ENCODE data around the gene SPHK2. TPM values are rescaled to one million over a fixed set of nuclear protein-coding genes. Genes with fewer than 3 reads are reported as not detected.

SPHK2 gene
- total RNA-seq, 2 donors from 2014 or later = 99.5 to 114 TPM

GRCh38 chr19:48648134-48648533 is 28.8 kb downstream of the SPHK2 start:
- Mint-ChIP-seq H3K9me3 (peaks cover 6% of the 10 kb centered on the region), H3K27me3 (ENCODE audit: insufficient read depth) (no peaks in the 10 kb centered on the region), H3K4me1 (peaks cover 8% of the 10 kb centered on the region), H3K36me3 (ENCODE audit: low read depth) (no peaks in the 10 kb centered on the region), H3K4me3 (no peak overlapping the region), H3K27ac (no peak overlapping the region)
- Histone ChIP-seq H3K9me3 (ENCODE audit: control insufficient read depth, low read length) (no peaks in the 10 kb centered on the region), H3K36me3 (ENCODE audit: control insufficient read depth, insufficient read depth, low read length) (no peaks in the 10 kb centered on the region), H3K4me1 (ENCODE audit: control insufficient read depth, insufficient read depth, low read length) (no peaks in the 10 kb centered on the region), H3K9ac (ENCODE audit: extremely low read depth, low read length, poor library complexity, severe bottlenecking) (no peak overlapping the region), H3K27me3 (ENCODE audit: control insufficient read depth, insufficient read depth, low read length, poor library complexity, severe bottlenecking) (no peaks in the 10 kb centered on the region), H3K27ac (ENCODE audit: low read depth, low read length) (no peak overlapping the region), H3K4me3 (ENCODE audit: low read length) (no peak overlapping the region)
- DNase-seq = no peak
- TF ChIP-seq, protein P1, sequence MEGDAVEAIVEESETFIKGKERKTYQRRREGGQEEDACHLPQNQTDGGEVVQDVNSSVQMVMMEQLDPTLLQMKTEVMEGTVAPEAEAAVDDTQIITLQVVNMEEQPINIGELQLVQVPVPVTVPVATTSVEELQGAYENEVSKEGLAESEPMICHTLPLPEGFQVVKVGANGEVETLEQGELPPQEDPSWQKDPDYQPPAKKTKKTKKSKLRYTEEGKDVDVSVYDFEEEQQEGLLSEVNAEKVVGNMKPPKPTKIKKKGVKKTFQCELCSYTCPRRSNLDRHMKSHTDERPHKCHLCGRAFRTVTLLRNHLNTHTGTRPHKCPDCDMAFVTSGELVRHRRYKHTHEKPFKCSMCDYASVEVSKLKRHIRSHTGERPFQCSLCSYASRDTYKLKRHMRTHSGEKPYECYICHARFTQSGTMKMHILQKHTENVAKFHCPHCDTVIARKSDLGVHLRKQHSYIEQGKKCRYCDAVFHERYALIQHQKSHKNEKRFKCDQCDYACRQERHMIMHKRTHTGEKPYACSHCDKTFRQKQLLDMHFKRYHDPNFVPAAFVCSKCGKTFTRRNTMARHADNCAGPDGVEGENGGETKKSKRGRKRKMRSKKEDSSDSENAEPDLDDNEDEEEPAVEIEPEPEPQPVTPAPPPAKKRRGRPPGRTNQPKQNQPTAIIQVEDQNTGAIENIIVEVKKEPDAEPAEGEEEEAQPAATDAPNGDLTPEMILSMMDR (conservative IDR thresholded peaks at IDR 0.05) = no peak
- 80 to 93% methylated on average over 1 to 2 of the region's 2 CpGs for WGBS, 2 experiments (ENCODE audit: insufficient coverage in 1 of 2, insufficient read length in 1 of 2)

GRCh38 chr19:48650974-48651682 is 31.8 kb downstream of the SPHK2 start:
- DNase-seq = no peak
- TF ChIP-seq, protein P1 (conservative IDR thresholded peaks at IDR 0.05) = no peak
- Mint-ChIP-seq H3K27ac (no peak overlapping the region), H3K36me3 (ENCODE audit: low read depth) (no peaks in the 10 kb centered on the region), H3K4me3 (no peak overlapping the region), H3K4me1 (peaks cover 13% of the 10 kb centered on the region), H3K9me3 (peaks cover 6% of the 10 kb centered on the region), H3K27me3 (ENCODE audit: insufficient read depth) (no peaks in the 10 kb centered on the region)
- 93 to 96% methylated on average over 10 to 11 of the region's 12 CpGs for WGBS, 2 experiments (ENCODE audit: insufficient coverage in 1 of 2, insufficient read length in 1 of 2)
- no peaks in the 10 kb centered on the region for H3K9me3 ChIP-seq (ENCODE audit: control insufficient read depth, low read length)
- H3K9ac ChIP-seq (ENCODE audit: extremely low read depth, low read length, poor library complexity, severe bottlenecking) = no peak overlapping the region
- H3K27me3 ChIP-seq (ENCODE audit: control insufficient read depth, insufficient read depth, low read length, poor library complexity, severe bottlenecking) = no peaks in the 10 kb centered on the region
- H3K36me3 ChIP-seq (ENCODE audit: control insufficient read depth, insufficient read depth, low read length) = no peaks in the 10 kb centered on the region
- no peak overlapping the region for H3K4me3 ChIP-seq (ENCODE audit: low read length)
- H3K4me1 ChIP-seq (ENCODE audit: control insufficient read depth, insufficient read depth, low read length) = no peaks in the 10 kb centered on the region
- H3K27ac ChIP-seq (ENCODE audit: low read depth, low read length) = no peak overlapping the region

- no peak overlapping the region for H3K27ac Mint-ChIP-seq
- Histone ChIP-seq H3K4me1 (ENCODE audit: control insufficient read depth, insufficient read depth, low read length) (no peaks in the 10 kb centered on the region), H3K9ac (ENCODE audit: extremely low read depth, low read length, poor library complexity, severe bottlenecking) (no peak overlapping the region), H3K36me3 (ENCODE audit: control insufficient read depth, insufficient read depth, low read length) (no peaks in the 10 kb centered on the region), H3K4me3 (ENCODE audit: low read length) (no peak overlapping the region), H3K27ac (ENCODE audit: low read depth, low read length) (no peak overlapping the region), H3K9me3 (ENCODE audit: control insufficient read depth, low read length) (no peaks in the 10 kb centered on the region), H3K27me3 (ENCODE audit: control insufficient read depth, insufficient read depth, low read length, poor library complexity, severe bottlenecking) (no peaks in the 10 kb centered on the region)
- H3K9me3 Mint-ChIP-seq = peaks cover 6% of the 10 kb centered on the region
- H3K36me3 Mint-ChIP-seq (ENCODE audit: low read depth) = no peaks in the 10 kb centered on the region
- no peaks in the 10 kb centered on the region for H3K27me3 Mint-ChIP-seq (ENCODE audit: insufficient read depth)
- WGBS, 2 experiments (ENCODE audit: insufficient coverage in 1 of 2, insufficient read length in 1 of 2) = 80% methylated on average over 4 to 5 of the region's 5 CpGs
- H3K4me1 Mint-ChIP-seq = peaks cover 14% of the 10 kb centered on the region
- no peak for DNase-seq
- TF ChIP-seq, protein P1 (conservative IDR thresholded peaks at IDR 0.05) = no peak
- H3K4me3 Mint-ChIP-seq = no peak overlapping the region
These were observed 32.4 kb downstream of the SPHK2 start for GRCh38 chr19:48651683-48652048.

Data from endodermal cell (in vitro differentiated cells).